ENCODE results near the gene LLGL1. TPM values are rescaled to one million over a fixed set of nuclear protein-coding genes. Genes with fewer than 3 reads are reported as not detected.

The LLGL1 gene
- total RNA-seq, 2 donors from 2014 or later = 14.6 to 16.2 TPM

- no peak for ATAC-seq
- peaks cover 12% of the 10 kb centered on the region for H3K4me1 Mint-ChIP-seq
- no peaks in the 10 kb centered on the region for H3K27me3 Mint-ChIP-seq
- H3K36me3 Mint-ChIP-seq (ENCODE audit: low read depth) = no peaks in the 10 kb centered on the region
- no peak for DNase-seq
- no peak overlapping the region for H3K4me3 Mint-ChIP-seq
- H3K27ac Mint-ChIP-seq = no peak overlapping the region
- no peaks in the 10 kb centered on the region for H3K9me3 ChIP-seq (ENCODE audit: control insufficient read depth, low read length, poor library complexity, severe bottlenecking)
These were observed 28.7 kb downstream of the LLGL1 start for GRCh38 chr17:18253947-18254821.

DNA sequence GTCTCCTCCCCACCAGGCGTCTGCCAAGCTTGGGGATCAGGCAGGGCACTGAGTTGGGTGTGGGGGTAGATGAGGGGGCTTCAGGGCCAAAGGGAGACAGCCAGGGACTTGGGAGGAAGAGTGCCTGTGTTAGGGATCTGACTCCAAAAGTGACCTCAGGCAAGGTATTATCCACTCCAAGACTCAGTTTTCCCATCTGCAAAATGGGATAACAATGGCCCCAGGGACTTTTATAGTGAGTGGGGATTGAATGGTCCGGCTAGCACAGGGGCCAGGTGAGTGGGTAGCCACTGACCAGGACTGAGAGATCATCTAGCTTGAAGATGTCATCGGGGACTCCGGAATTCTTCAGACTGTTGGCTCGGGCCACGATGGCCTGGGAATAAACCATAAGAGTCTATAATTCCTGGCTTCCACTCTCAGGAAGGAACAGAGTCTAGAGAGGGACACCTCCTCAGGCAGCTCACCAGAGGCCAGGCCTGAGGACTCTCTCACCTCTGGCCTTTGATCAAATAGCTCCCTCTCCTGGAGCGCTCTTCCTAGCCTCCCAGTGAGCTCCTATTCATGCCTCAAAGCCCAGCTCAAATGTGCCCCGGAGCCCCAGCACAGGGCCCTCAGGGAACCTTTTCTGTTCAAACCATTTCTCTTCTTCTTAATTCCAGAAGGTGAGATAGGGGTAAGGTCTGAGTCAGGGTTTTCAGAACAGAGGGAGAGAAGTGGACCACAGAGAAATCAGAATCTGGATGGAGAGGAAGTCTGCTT is 29.6 kb downstream of the LLGL1 start:
- H3K36me3 Mint-ChIP-seq (ENCODE audit: low read depth) = no peaks in the 10 kb centered on the region
- H3K4me1 Mint-ChIP-seq = peaks cover 17% of the 10 kb centered on the region
- no peaks in the 10 kb centered on the region for H3K27me3 Mint-ChIP-seq
- H3K9me3 ChIP-seq (ENCODE audit: control insufficient read depth, low read length, poor library complexity, severe bottlenecking) = no peaks in the 10 kb centered on the region
- no peak overlapping the region for H3K4me3 Mint-ChIP-seq
- H3K27ac Mint-ChIP-seq = peak overlapping the region; percentile 11
- ATAC-seq = no peak
- DNase-seq = no peak

DNA sequence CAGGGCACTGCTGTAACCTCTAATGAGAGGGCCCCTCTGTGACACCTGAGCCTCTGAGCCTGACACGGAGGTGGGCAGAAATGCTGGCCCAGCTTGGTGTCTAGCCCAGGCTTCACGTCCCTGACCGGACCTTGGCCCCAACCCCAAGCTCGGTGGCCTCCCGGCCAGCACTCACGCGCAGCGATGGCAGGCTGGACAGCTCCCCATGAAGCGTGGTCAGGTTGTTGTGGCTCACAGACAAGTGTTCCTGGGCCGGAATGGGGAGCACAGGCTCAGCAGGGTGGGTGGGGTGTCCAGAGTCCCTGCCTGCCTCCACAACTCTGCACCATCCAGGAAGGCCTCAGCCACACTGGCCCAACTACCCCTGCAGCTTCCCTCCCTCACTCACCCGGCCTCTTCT is 30.9 kb downstream of the LLGL1 start:
- ATAC-seq = no peak
- Mint-ChIP-seq H3K27me3 (no peaks in the 10 kb centered on the region), H3K36me3 (ENCODE audit: low read depth) (no peaks in the 10 kb centered on the region), H3K4me3 (peak overlapping the region; percentile 28), H3K27ac (peak overlapping the region; percentile 11), H3K4me1 (peaks cover 20% of the 10 kb centered on the region)
- no peak for DNase-seq
- H3K9me3 ChIP-seq (ENCODE audit: control insufficient read depth, low read length, poor library complexity, severe bottlenecking) = no peaks in the 10 kb centered on the region

GRCh38 chr17:18256776-18257175 is 31.3 kb downstream of the LLGL1 start:
- no peaks in the 10 kb centered on the region for H3K9me3 ChIP-seq (ENCODE audit: control insufficient read depth, low read length, poor library complexity, severe bottlenecking)
- Mint-ChIP-seq H3K4me3 (peak overlapping the region; percentile 98), H3K4me1 (peaks cover 24% of the 10 kb centered on the region), H3K27ac (peak overlapping the region; percentile 93), H3K27me3 (no peaks in the 10 kb centered on the region), H3K36me3 (ENCODE audit: low read depth) (no peaks in the 10 kb centered on the region)
- ATAC-seq = no peak
- no peak for DNase-seq

GRCh38 chr17:18257268-18257981 is 32.0 kb downstream of the LLGL1 start:
- Mint-ChIP-seq H3K27me3 (no peaks in the 10 kb centered on the region), H3K4me1 (peaks cover 27% of the 10 kb centered on the region), H3K27ac (peak overlapping the region; percentile 93), H3K4me3 (peak overlapping the region; percentile 98), H3K36me3 (ENCODE audit: low read depth) (no peaks in the 10 kb centered on the region)
- no peak for DNase-seq
- no peaks in the 10 kb centered on the region for H3K9me3 ChIP-seq (ENCODE audit: control insufficient read depth, low read length, poor library complexity, severe bottlenecking)
- no peak for ATAC-seq

GRCh38 chr17:18257982-18258355 is 32.5 kb downstream of the LLGL1 start:
- H3K36me3 Mint-ChIP-seq (ENCODE audit: low read depth) = no peaks in the 10 kb centered on the region

DNA sequence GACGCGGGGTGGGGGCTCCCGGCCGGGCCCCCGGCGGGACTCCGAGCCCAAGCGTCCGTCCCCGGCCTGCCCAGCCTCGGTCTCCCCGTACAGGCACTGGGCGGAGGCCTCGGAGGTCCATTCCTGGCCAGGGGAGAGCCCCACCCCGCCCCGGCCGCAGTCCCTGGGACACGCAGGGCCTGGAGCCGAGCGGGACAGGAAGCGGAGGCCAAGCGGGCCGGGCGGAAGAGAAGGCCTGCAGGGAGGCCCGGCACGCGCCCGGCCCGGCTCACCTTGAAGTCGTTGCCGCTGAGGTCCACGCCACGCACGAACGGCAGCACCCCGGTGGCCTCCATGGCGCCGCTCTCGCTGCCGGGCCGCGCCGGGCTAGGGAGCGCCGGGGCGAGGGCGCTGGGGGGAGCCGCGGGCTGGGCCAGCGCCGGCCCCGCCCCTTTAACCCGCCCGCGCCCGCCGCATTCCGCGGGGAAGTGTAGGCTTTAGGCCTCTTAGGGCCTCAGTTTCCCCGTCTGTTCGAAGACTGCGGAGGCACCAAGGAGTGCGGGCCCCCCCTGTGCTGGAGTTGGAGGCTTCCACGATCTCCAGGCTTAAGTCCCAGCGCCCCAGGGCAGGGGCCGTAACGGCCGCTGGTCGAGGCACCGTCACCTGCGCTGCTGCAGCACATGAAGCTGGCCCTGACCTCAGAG is 33.1 kb downstream of the LLGL1 start, which contains the start of gene FLII:
Gene FLII, minus strand, starts transcription at position 383 of the 683 bp plus-strand sequence. Its CDS starts 48 bp downstream, at position 335.
- H3K27me3 Mint-ChIP-seq = no peaks in the 10 kb centered on the region
- H3K27ac Mint-ChIP-seq = peak within 1 kb of the TSS; percentile 93
- ATAC-seq (peak; percentile 54), DNase-seq (peak; percentile 43 to 65 (median 59))
- no peaks in the 10 kb centered on the region for H3K36me3 Mint-ChIP-seq (ENCODE audit: low read depth)
- H3K4me3 Mint-ChIP-seq = peak within 1 kb of the TSS; percentile 98
- no peaks in the 10 kb centered on the region for H3K9me3 ChIP-seq (ENCODE audit: control insufficient read depth, low read length, poor library complexity, severe bottlenecking)
- peaks cover 30% of the 10 kb centered on the region for H3K4me1 Mint-ChIP-seq

More at GRCh38 chr17:18257982-18258355, 32.5 kb downstream of the LLGL1 start:
- peaks cover 27% of the 10 kb centered on the region for H3K4me1 Mint-ChIP-seq
- peak overlapping the region; percentile 98 for H3K4me3 Mint-ChIP-seq
- no peaks in the 10 kb centered on the region for H3K9me3 ChIP-seq (ENCODE audit: control insufficient read depth, low read length, poor library complexity, severe bottlenecking)
- H3K27ac Mint-ChIP-seq = peak overlapping the region; percentile 93
- H3K27me3 Mint-ChIP-seq = no peaks in the 10 kb centered on the region
- ATAC-seq (peak; percentile 32), DNase-seq (peak in 2 of 3 donors; percentile 32 to 42)

- DNase-seq (no peak), ATAC-seq (peak; percentile 0)
- Mint-ChIP-seq H3K4me3 (peak overlapping the region; percentile 86), H3K27ac (peak overlapping the region; percentile 68), H3K4me1 (peaks cover 30% of the 10 kb centered on the region), H3K36me3 (ENCODE audit: low read depth) (no peaks in the 10 kb centered on the region), H3K27me3 (no peaks in the 10 kb centered on the region)
- no peaks in the 10 kb centered on the region for H3K9me3 ChIP-seq (ENCODE audit: control insufficient read depth, low read length, poor library complexity, severe bottlenecking)
These were observed 34.3 kb downstream of the LLGL1 start for GRCh38 chr17:18259621-18260331.

GRCh38 chr17:18260332-18261145 is 35.1 kb downstream of the LLGL1 start, which contains the start of gene MIEF2:
MIEF2 (plus strand) TSS chr17:18260662; CDS start chr17:18262721, 2,059 bp downstream.
- H3K4me3 Mint-ChIP-seq = peak within 1 kb of the TSS; percentile 86
- peaks cover 30% of the 10 kb centered on the region for H3K4me1 Mint-ChIP-seq
- H3K9me3 ChIP-seq (ENCODE audit: control insufficient read depth, low read length, poor library complexity, severe bottlenecking) = no peaks in the 10 kb centered on the region
- no peaks in the 10 kb centered on the region for H3K36me3 Mint-ChIP-seq (ENCODE audit: low read depth)
- no peaks in the 10 kb centered on the region for H3K27me3 Mint-ChIP-seq
- peak within 1 kb of the TSS; percentile 68 for H3K27ac Mint-ChIP-seq
- ATAC-seq (peak; percentile 92), DNase-seq (peak; percentile 86 to 88 (median 88))

- ATAC-seq (no peak), DNase-seq (no peak)
- H3K27me3 Mint-ChIP-seq = no peaks in the 10 kb centered on the region
- H3K36me3 Mint-ChIP-seq (ENCODE audit: low read depth) = no peaks in the 10 kb centered on the region
- peak overlapping the region; percentile 86 for H3K4me3 Mint-ChIP-seq
- peaks cover 28% of the 10 kb centered on the region for H3K4me1 Mint-ChIP-seq
- H3K9me3 ChIP-seq (ENCODE audit: control insufficient read depth, low read length, poor library complexity, severe bottlenecking) = no peaks in the 10 kb centered on the region
- H3K27ac Mint-ChIP-seq = peak overlapping the region; percentile 54
These were observed 35.7 kb downstream of the LLGL1 start for GRCh38 chr17:18261146-18261515.

DNA sequence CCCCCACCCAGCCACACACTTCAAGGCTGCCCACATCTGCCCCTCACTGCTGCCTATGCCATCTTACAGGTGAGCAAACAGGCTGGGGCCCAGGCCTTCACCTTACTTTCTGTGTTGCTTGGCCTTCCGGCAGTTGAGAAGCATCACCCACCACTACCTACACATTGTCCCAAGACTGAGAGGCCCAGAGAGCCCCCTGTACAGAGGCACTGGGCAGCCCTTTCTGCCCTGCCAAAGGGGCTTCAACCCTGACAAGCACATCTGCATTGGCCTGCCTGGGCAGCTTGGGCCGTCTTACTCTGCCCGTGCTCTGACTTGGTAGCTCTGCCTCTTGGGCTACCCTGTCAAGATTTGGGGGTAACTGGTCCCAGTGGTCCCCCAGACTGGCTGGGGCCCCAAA is 36.2 kb downstream of the LLGL1 start:
- no peaks in the 10 kb centered on the region for H3K27me3 Mint-ChIP-seq
- DNase-seq (no peak), ATAC-seq (no peak)
- H3K4me1 Mint-ChIP-seq = peaks cover 28% of the 10 kb centered on the region
- H3K9me3 ChIP-seq (ENCODE audit: control insufficient read depth, low read length, poor library complexity, severe bottlenecking) = no peaks in the 10 kb centered on the region
- peak overlapping the region; percentile 86 for H3K4me3 Mint-ChIP-seq
- peak overlapping the region; percentile 54 for H3K27ac Mint-ChIP-seq
- H3K36me3 Mint-ChIP-seq (ENCODE audit: low read depth) = no peaks in the 10 kb centered on the region
